Ureter (tissue), 1 donor: ENCODE data around the gene CLCA2. TPM values are rescaled to one million over a fixed set of nuclear protein-coding genes. Genes with fewer than 3 reads are reported as not detected.

Experiments used
- DNase-seq: peaks from one replicate; pipeline ENCODE4 v3.0.0-alpha.2; 2020; ENCODE audit warnings: low spot score
- total RNA-seq: library from RNA; stranded (reverse); gene quantifications from one replicate; pipeline ENCODE4 v1.2.4, GENCODE V29; 2023
- donor health status: DM: yes; HTN: yes; CAD: no.

Gene CLCA2
- total RNA-seq, 1 donor from 2014 or later = 2.6 TPM

- DNase-seq = no peak
Measured at GRCh38 chr1:86477256-86477655, 53.3 kb downstream of the CLCA2 start.

- DNase-seq = no peak
Measured at GRCh38 chr1:86477682-86478081, 53.7 kb downstream of the CLCA2 start.

- DNase-seq = no peak
Measured at GRCh38 chr1:86478416-86479156, 54.6 kb downstream of the CLCA2 start.

- no peak for DNase-seq
Measured at GRCh38 chr1:86481966-86482365, 58.0 kb downstream of the CLCA2 start.

GRCh38 chr1:86487131-86487810, 63.3 kb downstream of the CLCA2 start:
- peak; percentile 54 for DNase-seq

GRCh38 chr1:86487811-86488141, 63.8 kb downstream of the CLCA2 start:
- no peak for DNase-seq

- no peak for DNase-seq
Measured at GRCh38 chr1:86489242-86489878, 65.4 kb downstream of the CLCA2 start.

GRCh38 chr1:86491171-86491950, 67.4 kb downstream of the CLCA2 start:
- DNase-seq = no peak

GRCh38 chr1:86498281-86498680, 74.3 kb downstream of the CLCA2 start:
- no peak for DNase-seq

- DNase-seq = no peak
Measured at GRCh38 chr1:86499987-86500593, 76.1 kb downstream of the CLCA2 start.

GRCh38 chr1:86500714-86501113, 76.7 kb downstream of the CLCA2 start:
- DNase-seq = no peak

- DNase-seq = peak; percentile 52
Measured at GRCh38 chr1:86502125-86502646, 78.2 kb downstream of the CLCA2 start.

GRCh38 chr1:86502721-86503405, 78.9 kb downstream of the CLCA2 start:
- DNase-seq = no peak

GRCh38 chr1:86503406-86504136, 79.6 kb downstream of the CLCA2 start:
- DNase-seq = peak; percentile 55

GRCh38 chr1:86504137-86504479, 80.1 kb downstream of the CLCA2 start:
- no peak for DNase-seq

- peak; percentile 54 for DNase-seq
Measured at GRCh38 chr1:86504895-86505563, 81.1 kb downstream of the CLCA2 start.

GRCh38 chr1:86505564-86505902, 81.6 kb downstream of the CLCA2 start:
- no peak for DNase-seq
